GM12872 (cell line): ENCODE results near the gene MAP3K20.

ENCODE experiments used
- CTCF ChIP-seq: IDR thresholded peaks from 3 replicates; pipeline ENCODE4 v1.5.1; 2011; ENCODE audit warnings: low read depth, mild to moderate bottlenecking, low read length, moderate library complexity; ENCODE audit not compliant: insufficient read depth

The MAP3K20 gene

GRCh38 chr2:173044686-173045085 is 31.0 kb upstream of the MAP3K20 start:
- no peak for TF ChIP-seq CTCF

- no peak for TF ChIP-seq CTCF
Observed at GRCh38 chr2:173045181-173045580, 30.5 kb upstream of the MAP3K20 start.

GRCh38 chr2:173048522-173048896 is 27.1 kb upstream of the MAP3K20 start:
- TF ChIP-seq CTCF: no peak

GRCh38 chr2:173048897-173049661 is 26.6 kb upstream of the MAP3K20 start:
- no peak for TF ChIP-seq CTCF

- TF ChIP-seq CTCF: no peak
Observed at GRCh38 chr2:173049831-173050230, 25.8 kb upstream of the MAP3K20 start.

GRCh38 chr2:173050684-173051083 is 25.0 kb upstream of the MAP3K20 start:
- TF ChIP-seq CTCF: no peak

- TF ChIP-seq CTCF: no peak
Observed at GRCh38 chr2:173051463-173052215, 24.0 kb upstream of the MAP3K20 start.
